Uterus (tissue), 2 donors: Measurements from ENCODE around the gene GUSB.

Source experiments
- POLR2A ChIP-seq, 2 donors: fragments of 450-650 bp; IDR thresholded peaks; one replicate each; pipeline ENCODE4 v1.6.1; 2016; ENCODE audit warnings: antibody characterized with exemption in 2 of 2, mild to moderate bottlenecking in 1 of 2, moderate library complexity in 1 of 2
- TF ChIP-seq, protein P1 (sequence below), 4 experiments: fragments of 200-600 bp in 2 of 4; fragments of 450-650 bp in 2 of 4; sonication (generic) in 2 of 4; IDR thresholded peaks; one replicate each; pipeline ENCODE4 v1.5.1; 2016 to 2019; ENCODE audit warnings: antibody characterized with exemption in 4 of 4, mild to moderate bottlenecking in 2 of 4, moderate library complexity in 1 of 4

DNA sequence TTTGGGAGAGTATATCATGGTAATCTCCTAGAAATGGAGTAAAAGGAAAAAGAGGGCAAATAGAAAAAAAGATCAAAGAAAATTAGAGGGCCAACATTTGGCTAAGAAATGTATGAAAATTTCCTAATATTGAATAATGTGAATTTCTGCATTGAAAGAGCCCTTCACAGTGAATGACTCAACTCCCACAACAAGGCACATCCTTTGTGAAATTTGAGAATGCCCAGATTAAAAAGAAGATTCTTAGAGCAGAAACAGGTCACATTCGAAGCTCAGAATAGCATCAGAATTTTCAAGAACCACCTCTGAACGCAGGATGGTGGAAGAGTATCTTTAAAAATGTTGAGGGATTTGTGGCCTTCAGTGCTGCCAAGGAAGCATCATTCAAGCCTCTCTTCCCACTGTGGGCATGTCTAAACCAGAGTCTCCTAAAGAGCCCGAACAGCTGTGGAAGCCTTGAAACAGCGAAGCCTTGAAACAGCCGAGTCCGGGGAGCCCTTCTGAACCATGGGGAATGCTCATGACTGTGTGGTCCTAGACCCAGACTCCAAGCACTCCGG is 43.6 kb downstream of the GUSB start:
- TF ChIP-seq, protein P1, sequence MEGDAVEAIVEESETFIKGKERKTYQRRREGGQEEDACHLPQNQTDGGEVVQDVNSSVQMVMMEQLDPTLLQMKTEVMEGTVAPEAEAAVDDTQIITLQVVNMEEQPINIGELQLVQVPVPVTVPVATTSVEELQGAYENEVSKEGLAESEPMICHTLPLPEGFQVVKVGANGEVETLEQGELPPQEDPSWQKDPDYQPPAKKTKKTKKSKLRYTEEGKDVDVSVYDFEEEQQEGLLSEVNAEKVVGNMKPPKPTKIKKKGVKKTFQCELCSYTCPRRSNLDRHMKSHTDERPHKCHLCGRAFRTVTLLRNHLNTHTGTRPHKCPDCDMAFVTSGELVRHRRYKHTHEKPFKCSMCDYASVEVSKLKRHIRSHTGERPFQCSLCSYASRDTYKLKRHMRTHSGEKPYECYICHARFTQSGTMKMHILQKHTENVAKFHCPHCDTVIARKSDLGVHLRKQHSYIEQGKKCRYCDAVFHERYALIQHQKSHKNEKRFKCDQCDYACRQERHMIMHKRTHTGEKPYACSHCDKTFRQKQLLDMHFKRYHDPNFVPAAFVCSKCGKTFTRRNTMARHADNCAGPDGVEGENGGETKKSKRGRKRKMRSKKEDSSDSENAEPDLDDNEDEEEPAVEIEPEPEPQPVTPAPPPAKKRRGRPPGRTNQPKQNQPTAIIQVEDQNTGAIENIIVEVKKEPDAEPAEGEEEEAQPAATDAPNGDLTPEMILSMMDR (IDR thresholded peaks at IDR 0.05) = no peak
- TF ChIP-seq POLR2A (IDR thresholded peaks at IDR 0.05) = no peak
